Measurements from ENCODE around the gene FMO4. TPM values are rescaled to one million over a fixed set of nuclear protein-coding genes. Genes with fewer than 3 reads are reported as not detected.
"Not testable (repeated sequence)": the region's sequence is repeated elsewhere in the genome, so short reads cannot be mapped to it uniquely, and the experiment has no call there.

Gene FMO4
- total and polyA plus RNA-seq, 4 donors = 8.4 to 12.3 (median 9.5) TPM

- ATAC-seq (ENCODE audit: low FRiP score) (no peak), DNase-seq (no peak)
- WGBS, 2 donors = 62 to 73% methylated on average over 7 of the region's 7 CpGs
- no peaks in the 10 kb centered on the region for H3K27me3 ChIP-seq (ENCODE audit: control insufficient read depth in 1 of 2, insufficient read depth in 2 of 2, low read length in 1 of 2)
- H3K36me3 ChIP-seq (ENCODE audit: control insufficient read depth in 1 of 2, insufficient read depth in 2 of 2, low read length in 1 of 2) = no peaks in the 10 kb centered on the region
- intact Hi-C loops (cut with DNase I) = no loop called here
- no peak overlapping the region for H3K27ac ChIP-seq (ENCODE audit: low read depth in 1 of 2, low read length in 2 of 2)
- H3K4me1 ChIP-seq (ENCODE audit: control insufficient read depth in 1 of 2, insufficient read depth in 2 of 2, low read length in 2 of 2) = no peaks in the 10 kb centered on the region
- H3K9me3 ChIP-seq (ENCODE audit: control insufficient read depth, low read length) = no peaks in the 10 kb centered on the region
- H3K4me3 ChIP-seq (ENCODE audit: low read length in 2 of 2) = no peak overlapping the region
These were observed 33.4 kb upstream of the FMO4 start for GRCh38 chr1:171280599-171280998.

GRCh38 chr1:171286032-171286705, 27.8 kb upstream of the FMO4 start:
- Histone ChIP-seq H3K27me3 (ENCODE audit: control insufficient read depth in 1 of 2, insufficient read depth in 2 of 2, low read length in 1 of 2) (no peaks in the 10 kb centered on the region), H3K4me1 (ENCODE audit: control insufficient read depth in 1 of 2, insufficient read depth in 2 of 2, low read length in 2 of 2) (no peaks in the 10 kb centered on the region), H3K4me3 (ENCODE audit: low read length in 2 of 2) (no peak overlapping the region), H3K36me3 (ENCODE audit: control insufficient read depth in 1 of 2, insufficient read depth in 2 of 2, low read length in 1 of 2) (no peaks in the 10 kb centered on the region), H3K27ac (ENCODE audit: low read depth in 1 of 2, low read length in 2 of 2) (no peak overlapping the region), H3K9me3 (ENCODE audit: control insufficient read depth, low read length) (no peaks in the 10 kb centered on the region)
- DNase-seq = no peak
- no peak for ATAC-seq (ENCODE audit: low FRiP score)
- intact Hi-C loops (cut with DNase I) = no loop called here
- 58 to 61% methylated on average over 4 of the region's 4 CpGs for WGBS, 2 donors

GRCh38 chr1:171290621-171291020, 23.4 kb upstream of the FMO4 start:
- no peaks in the 10 kb centered on the region for H3K27me3 ChIP-seq (ENCODE audit: control insufficient read depth in 1 of 2, insufficient read depth in 2 of 2, low read length in 1 of 2)
- DNase-seq (no peak), ATAC-seq (ENCODE audit: low FRiP score) (no peak)
- no peak overlapping the region for H3K4me3 ChIP-seq (ENCODE audit: low read length in 2 of 2)
- H3K36me3 ChIP-seq (ENCODE audit: control insufficient read depth in 1 of 2, insufficient read depth in 2 of 2, low read length in 1 of 2) = no peaks in the 10 kb centered on the region
- intact Hi-C loops (cut with DNase I) = no loop called here
- WGBS, 2 donors = 82 to 91% methylated on average over 2 of the region's 2 CpGs
- no peaks in the 10 kb centered on the region for H3K4me1 ChIP-seq (ENCODE audit: control insufficient read depth in 1 of 2, insufficient read depth in 2 of 2, low read length in 2 of 2)
- no peaks in the 10 kb centered on the region for H3K9me3 ChIP-seq (ENCODE audit: control insufficient read depth, low read length)
- no peak overlapping the region for H3K27ac ChIP-seq (ENCODE audit: low read depth in 1 of 2, low read length in 2 of 2)

- no peaks in the 10 kb centered on the region for H3K27me3 ChIP-seq (ENCODE audit: control insufficient read depth in 1 of 2, insufficient read depth in 2 of 2, low read length in 1 of 2)
- ATAC-seq (ENCODE audit: low FRiP score) = no peak
- intact Hi-C loops (cut with DNase I) = no loop called here
- no peak overlapping the region for H3K4me3 ChIP-seq (ENCODE audit: low read length in 2 of 2)
- WGBS, 2 donors = 52% methylated on average over 1 of the region's 1 CpG
- H3K27ac ChIP-seq (ENCODE audit: low read depth in 1 of 2, low read length in 2 of 2) = no peak overlapping the region
- no peaks in the 10 kb centered on the region for H3K36me3 ChIP-seq (ENCODE audit: control insufficient read depth in 1 of 2, insufficient read depth in 2 of 2, low read length in 1 of 2)
- no peaks in the 10 kb centered on the region for H3K4me1 ChIP-seq (ENCODE audit: control insufficient read depth in 1 of 2, insufficient read depth in 2 of 2, low read length in 2 of 2)
- no peaks in the 10 kb centered on the region for H3K9me3 ChIP-seq (ENCODE audit: control insufficient read depth, low read length)
- DNase-seq = no peak
These were observed 21.2 kb upstream of the FMO4 start for GRCh38 chr1:171292799-171293198.

- H3K36me3 ChIP-seq (ENCODE audit: control insufficient read depth in 1 of 2, insufficient read depth in 2 of 2, low read length in 1 of 2); DNase-seq; ATAC-seq (ENCODE audit: low FRiP score); H3K4me3 ChIP-seq (ENCODE audit: low read length in 2 of 2); intact Hi-C loops (cut with DNase I); H3K4me1 ChIP-seq (ENCODE audit: control insufficient read depth in 1 of 2, insufficient read depth in 2 of 2, low read length in 2 of 2); H3K27ac ChIP-seq (ENCODE audit: low read depth in 1 of 2, low read length in 2 of 2); H3K9me3 ChIP-seq (ENCODE audit: control insufficient read depth, low read length); H3K27me3 ChIP-seq (ENCODE audit: control insufficient read depth in 1 of 2, insufficient read depth in 2 of 2, low read length in 1 of 2): not testable (repeated sequence)
- 77 to 78% methylated on average over 7 of the region's 7 CpGs for WGBS, 2 donors
These were observed 18.6 kb upstream of the FMO4 start for GRCh38 chr1:171295383-171295782.

GRCh38 chr1:171295821-171296220, 18.2 kb upstream of the FMO4 start:
- no peak overlapping the region for H3K4me3 ChIP-seq (ENCODE audit: low read length in 2 of 2)
- intact Hi-C loops (cut with DNase I) = no loop called here
- no peaks in the 10 kb centered on the region for H3K4me1 ChIP-seq (ENCODE audit: control insufficient read depth in 1 of 2, insufficient read depth in 2 of 2, low read length in 2 of 2)
- no peak for ATAC-seq (ENCODE audit: low FRiP score)
- no peak for DNase-seq
- 84% methylated on average over 3 of the region's 3 CpGs for WGBS, 2 donors
- H3K9me3 ChIP-seq (ENCODE audit: control insufficient read depth, low read length) = peaks cover 5% of the 10 kb centered on the region
- H3K36me3 ChIP-seq (ENCODE audit: control insufficient read depth in 1 of 2, insufficient read depth in 2 of 2, low read length in 1 of 2) = no peaks in the 10 kb centered on the region
- H3K27me3 ChIP-seq (ENCODE audit: control insufficient read depth in 1 of 2, insufficient read depth in 2 of 2, low read length in 1 of 2) = peaks cover 0 to 1% of the 10 kb centered on the region in 2 donors
- no peak overlapping the region for H3K27ac ChIP-seq (ENCODE audit: low read depth in 1 of 2, low read length in 2 of 2)

- no peak for ATAC-seq (ENCODE audit: low FRiP score)
- DNase-seq = no peak
- no peak overlapping the region for H3K4me3 ChIP-seq (ENCODE audit: low read length in 2 of 2)
- H3K36me3 ChIP-seq (ENCODE audit: control insufficient read depth in 1 of 2, insufficient read depth in 2 of 2, low read length in 1 of 2) = no peaks in the 10 kb centered on the region
- 77 to 80% methylated on average over 2 of the region's 2 CpGs for WGBS, 2 donors
- H3K9me3 ChIP-seq (ENCODE audit: control insufficient read depth, low read length) = peaks cover 5% of the 10 kb centered on the region
- intact Hi-C loops (cut with DNase I) = no loop called here
- H3K27ac ChIP-seq (ENCODE audit: low read depth in 1 of 2, low read length in 2 of 2) = no peak overlapping the region
- no peaks in the 10 kb centered on the region for H3K4me1 ChIP-seq (ENCODE audit: control insufficient read depth in 1 of 2, insufficient read depth in 2 of 2, low read length in 2 of 2)
- H3K27me3 ChIP-seq (ENCODE audit: control insufficient read depth in 1 of 2, insufficient read depth in 2 of 2, low read length in 1 of 2) = peaks cover 0 to 1% of the 10 kb centered on the region in 2 donors
These were observed 17.1 kb upstream of the FMO4 start for GRCh38 chr1:171296897-171297296.

- H3K27ac ChIP-seq (ENCODE audit: low read depth in 1 of 2, low read length in 2 of 2) = no peak overlapping the region
- no peaks in the 10 kb centered on the region for H3K36me3 ChIP-seq (ENCODE audit: control insufficient read depth in 1 of 2, insufficient read depth in 2 of 2, low read length in 1 of 2)
- 71 to 73% methylated on average over 4 of the region's 4 CpGs for whole genome bisulfite sequencing, 2 donors
- H3K9me3 ChIP-seq (ENCODE audit: control insufficient read depth, low read length) = peaks cover 5% of the 10 kb centered on the region
- DNase-seq (no peak), ATAC-seq (ENCODE audit: low FRiP score) (no peak)
- H3K27me3 ChIP-seq (ENCODE audit: control insufficient read depth in 1 of 2, insufficient read depth in 2 of 2, low read length in 1 of 2) = peaks cover 0 to 1% of the 10 kb centered on the region in 2 donors
- no peaks in the 10 kb centered on the region for H3K4me1 ChIP-seq (ENCODE audit: control insufficient read depth in 1 of 2, insufficient read depth in 2 of 2, low read length in 2 of 2)
- intact Hi-C loops (cut with DNase I) = no loop called here
- no peak overlapping the region for H3K4me3 ChIP-seq (ENCODE audit: low read length in 2 of 2)
These were observed 15.3 kb upstream of the FMO4 start for GRCh38 chr1:171298696-171299095.

- Histone ChIP-seq H3K4me1 (ENCODE audit: control insufficient read depth in 1 of 2, insufficient read depth in 2 of 2, low read length in 2 of 2) (no peaks in the 10 kb centered on the region), H3K27ac (ENCODE audit: low read depth in 1 of 2, low read length in 2 of 2) (no peak overlapping the region), H3K9me3 (ENCODE audit: control insufficient read depth, low read length) (peaks cover 5% of the 10 kb centered on the region), H3K27me3 (ENCODE audit: control insufficient read depth in 1 of 2, insufficient read depth in 2 of 2, low read length in 1 of 2) (peaks cover 0 to 1% of the 10 kb centered on the region in 2 donors), H3K4me3 (ENCODE audit: low read length in 2 of 2) (no peak overlapping the region), H3K36me3 (ENCODE audit: control insufficient read depth in 1 of 2, insufficient read depth in 2 of 2, low read length in 1 of 2) (no peaks in the 10 kb centered on the region)
- WGBS, 2 donors = 75 to 83% methylated on average over 2 of the region's 2 CpGs
- intact Hi-C loops (cut with DNase I) = no loop called here
- DNase-seq = no peak
- ATAC-seq (ENCODE audit: low FRiP score) = no peak
These were observed 14.6 kb upstream of the FMO4 start for GRCh38 chr1:171299342-171299741.
